ENCODE data around the gene OR10H1.
A peak's percentile ranks its signal among the peaks of the same experiment; 100 is the strongest.

OR10H1 gene

DNA sequence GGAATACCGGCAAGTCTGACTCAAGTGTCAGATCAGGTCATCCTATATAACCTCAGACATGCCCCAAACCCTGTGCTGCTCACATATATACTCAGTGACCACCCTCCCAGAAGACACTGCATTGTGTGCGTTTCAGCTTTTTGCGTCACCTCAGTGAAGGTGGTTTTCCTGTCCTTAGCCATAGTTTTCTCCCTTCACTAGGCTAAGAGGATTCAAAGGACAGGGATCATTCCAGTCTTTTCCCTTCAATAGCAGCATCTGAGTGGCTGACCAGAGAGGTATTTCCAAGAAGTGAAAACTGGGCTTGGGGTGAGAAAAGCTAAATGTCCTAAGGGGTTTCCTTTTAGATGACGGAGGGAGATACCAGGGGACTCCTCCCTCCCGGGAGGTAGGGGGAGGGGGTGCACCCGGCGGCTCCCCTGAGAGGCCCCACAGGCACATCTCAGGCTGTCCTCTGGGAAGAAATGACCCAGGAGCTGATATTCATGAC, 12.7 kb upstream of the OR10H1 start:
- TF ChIP-seq, protein P1, sequence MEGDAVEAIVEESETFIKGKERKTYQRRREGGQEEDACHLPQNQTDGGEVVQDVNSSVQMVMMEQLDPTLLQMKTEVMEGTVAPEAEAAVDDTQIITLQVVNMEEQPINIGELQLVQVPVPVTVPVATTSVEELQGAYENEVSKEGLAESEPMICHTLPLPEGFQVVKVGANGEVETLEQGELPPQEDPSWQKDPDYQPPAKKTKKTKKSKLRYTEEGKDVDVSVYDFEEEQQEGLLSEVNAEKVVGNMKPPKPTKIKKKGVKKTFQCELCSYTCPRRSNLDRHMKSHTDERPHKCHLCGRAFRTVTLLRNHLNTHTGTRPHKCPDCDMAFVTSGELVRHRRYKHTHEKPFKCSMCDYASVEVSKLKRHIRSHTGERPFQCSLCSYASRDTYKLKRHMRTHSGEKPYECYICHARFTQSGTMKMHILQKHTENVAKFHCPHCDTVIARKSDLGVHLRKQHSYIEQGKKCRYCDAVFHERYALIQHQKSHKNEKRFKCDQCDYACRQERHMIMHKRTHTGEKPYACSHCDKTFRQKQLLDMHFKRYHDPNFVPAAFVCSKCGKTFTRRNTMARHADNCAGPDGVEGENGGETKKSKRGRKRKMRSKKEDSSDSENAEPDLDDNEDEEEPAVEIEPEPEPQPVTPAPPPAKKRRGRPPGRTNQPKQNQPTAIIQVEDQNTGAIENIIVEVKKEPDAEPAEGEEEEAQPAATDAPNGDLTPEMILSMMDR (conservative IDR thresholded peaks at IDR 0.05; ENCODE audit: low read length): no peak
- no peak for TF ChIP-seq EZH2phosphoT487 (IDR thresholded peaks at IDR 0.05; ENCODE audit: borderline replicate concordance)
- no peak overlapping the region for H3K4me2 ChIP-seq (ENCODE audit: low read depth, low read length, poor library complexity, severe bottlenecking)
- H3K9me2 ChIP-seq (replicated peaks; ENCODE audit: low read depth, low read length): no peaks in the 10 kb centered on the region
- no peaks in the 10 kb centered on the region for H4K20me1 ChIP-seq (ENCODE audit: insufficient read depth, low read length, poor library complexity, severe bottlenecking)
- H3K4me1 ChIP-seq (ENCODE audit: insufficient read depth, low read length, poor library complexity, severe bottlenecking): peaks cover 11% of the 10 kb centered on the region
- no peaks in the 10 kb centered on the region for H3K79me2 ChIP-seq (ENCODE audit: insufficient read depth, low read length)
- H2AFZ ChIP-seq (ENCODE audit: low read length): no peak overlapping the region
- H3K27me3 ChIP-seq (ENCODE audit: insufficient read depth, low read length, poor library complexity, severe bottlenecking): no peaks in the 10 kb centered on the region
- H3K4me3 ChIP-seq (ENCODE audit: low read length, poor library complexity, severe bottlenecking): no peak overlapping the region
- H3K9ac ChIP-seq (ENCODE audit: low read depth, low read length, poor library complexity, severe bottlenecking): peak overlapping the region; percentile 31
- no peaks in the 10 kb centered on the region for H3K9me3 ChIP-seq (ENCODE audit: insufficient read depth, low read depth, low read length)
- H3K36me3 ChIP-seq (ENCODE audit: insufficient read depth, low read length): no peaks in the 10 kb centered on the region
- no peaks in the 10 kb centered on the region for H3F3A ChIP-seq (ENCODE audit: low read depth)

DNA sequence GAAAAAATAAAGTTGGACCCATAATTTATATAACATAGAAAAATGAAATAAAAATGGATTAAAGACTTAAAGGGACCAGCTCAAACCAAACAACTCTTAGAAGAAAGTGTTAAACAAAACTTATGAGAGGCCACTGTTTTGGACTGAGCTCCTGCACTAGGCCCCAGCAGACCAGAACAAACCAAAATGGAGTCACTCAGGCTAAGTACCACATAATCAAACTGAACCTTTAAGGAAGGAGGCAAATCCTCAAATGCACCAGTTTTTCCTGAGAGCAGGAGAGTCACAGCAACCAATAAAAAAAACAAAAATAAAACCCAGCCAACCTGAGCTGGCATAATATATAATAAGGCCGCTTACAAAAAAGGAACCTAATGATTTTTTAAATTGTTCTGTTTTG, 10.3 kb upstream of the OR10H1 start:
- Histone ChIP-seq H3K79me2 (ENCODE audit: insufficient read depth, low read length) (no peaks in the 10 kb centered on the region), H3K27me3 (ENCODE audit: insufficient read depth, low read length, poor library complexity, severe bottlenecking) (no peaks in the 10 kb centered on the region), H4K20me1 (ENCODE audit: insufficient read depth, low read length, poor library complexity, severe bottlenecking) (no peaks in the 10 kb centered on the region), H3K4me1 (ENCODE audit: insufficient read depth, low read length, poor library complexity, severe bottlenecking) (peaks cover 11% of the 10 kb centered on the region), H3F3A (ENCODE audit: low read depth) (no peaks in the 10 kb centered on the region), H3K9me3 (ENCODE audit: insufficient read depth, low read depth, low read length) (no peaks in the 10 kb centered on the region), H3K4me3 (ENCODE audit: low read length, poor library complexity, severe bottlenecking) (no peak overlapping the region), H3K36me3 (ENCODE audit: insufficient read depth, low read length) (no peaks in the 10 kb centered on the region), H2AFZ (ENCODE audit: low read length) (no peak overlapping the region), H3K9ac (ENCODE audit: low read depth, low read length, poor library complexity, severe bottlenecking) (no peak overlapping the region), H3K4me2 (ENCODE audit: low read depth, low read length, poor library complexity, severe bottlenecking) (no peak overlapping the region), H3K9me2 (replicated peaks; ENCODE audit: low read depth, low read length) (no peaks in the 10 kb centered on the region)
- TF ChIP-seq, protein P1 (conservative IDR thresholded peaks at IDR 0.05; ENCODE audit: low read length): no peak
- no peak for TF ChIP-seq EZH2phosphoT487 (IDR thresholded peaks at IDR 0.05; ENCODE audit: borderline replicate concordance)

DNA sequence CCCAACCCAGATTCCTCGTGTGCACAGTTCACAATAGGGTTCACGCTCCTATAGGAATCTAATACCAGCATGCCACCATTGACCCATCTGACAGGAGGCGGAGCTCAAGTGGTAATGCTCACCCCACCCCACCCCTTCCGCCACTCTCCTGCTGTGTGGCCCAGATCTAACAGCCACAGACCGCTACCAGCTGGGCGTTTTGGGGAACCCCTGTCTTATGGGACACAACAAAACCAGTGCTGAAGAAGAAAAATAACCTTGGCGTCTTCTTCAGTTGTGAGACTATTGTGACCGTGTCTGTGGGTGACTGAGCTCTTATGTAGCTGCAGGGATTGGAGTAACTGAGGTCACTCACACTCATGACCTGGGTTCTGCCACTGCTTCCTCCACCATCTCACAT, 5.2 kb upstream of the OR10H1 start:
- no peaks in the 10 kb centered on the region for H3K36me3 ChIP-seq (ENCODE audit: insufficient read depth, low read length)
- H3K4me1 ChIP-seq (ENCODE audit: insufficient read depth, low read length, poor library complexity, severe bottlenecking): no peaks in the 10 kb centered on the region
- no peak overlapping the region for H3K4me2 ChIP-seq (ENCODE audit: low read depth, low read length, poor library complexity, severe bottlenecking)
- H3F3A ChIP-seq (ENCODE audit: low read depth): no peaks in the 10 kb centered on the region
- no peaks in the 10 kb centered on the region for H3K79me2 ChIP-seq (ENCODE audit: insufficient read depth, low read length)
- H2AFZ ChIP-seq (ENCODE audit: low read length): no peak overlapping the region
- TF ChIP-seq, protein P1 (conservative IDR thresholded peaks at IDR 0.05; ENCODE audit: low read length): no peak
- TF ChIP-seq EZH2phosphoT487 (IDR thresholded peaks at IDR 0.05; ENCODE audit: borderline replicate concordance): no peak
- H3K4me3 ChIP-seq (ENCODE audit: low read length, poor library complexity, severe bottlenecking): no peak overlapping the region
- no peaks in the 10 kb centered on the region for H3K27me3 ChIP-seq (ENCODE audit: insufficient read depth, low read length, poor library complexity, severe bottlenecking)
- no peaks in the 10 kb centered on the region for H3K9me2 ChIP-seq (replicated peaks; ENCODE audit: low read depth, low read length)
- H3K9me3 ChIP-seq (ENCODE audit: insufficient read depth, low read depth, low read length): no peaks in the 10 kb centered on the region
- no peaks in the 10 kb centered on the region for H4K20me1 ChIP-seq (ENCODE audit: insufficient read depth, low read length, poor library complexity, severe bottlenecking)
- H3K9ac ChIP-seq (ENCODE audit: low read depth, low read length, poor library complexity, severe bottlenecking): no peak overlapping the region
